Upper lobe of right lung (tissue), 1 donor: ENCODE results near the gene HDAC11. TPM values are rescaled to one million over a fixed set of nuclear protein-coding genes. Genes with fewer than 3 reads are reported as not detected.

ENCODE experiments used
- ATAC-seq: fragments of 200-7000 bp; cut with Tn5 transposase; one replicate; pipeline ENCODE4 v1.9.1; 2020; ENCODE audit warnings: mild to moderate bottlenecking, moderate library complexity
- DNase-seq: peaks from one replicate; pipeline ENCODE4 v3.0.0-alpha.2; 2020
- H3K27ac ChIP-seq: fragments of 200-600 bp; one replicate; pipeline ENCODE4 v1.8.0; 2022
- H3K27me3 ChIP-seq: fragments of 200-600 bp; one replicate; pipeline ENCODE4 v1.8.0; 2022; ENCODE audit warnings: mild to moderate bottlenecking
- H3K36me3 ChIP-seq: fragments of 200-600 bp; one replicate; pipeline ENCODE4 v1.8.0; 2022
- H3K4me1 ChIP-seq: fragments of 200-600 bp; one replicate; pipeline ENCODE4 v1.8.0; 2022
- H3K4me3 ChIP-seq: fragments of 200-600 bp; one replicate; pipeline ENCODE4 v1.8.0; 2022; ENCODE audit warnings: mild to moderate bottlenecking
- H3K9me3 ChIP-seq: fragments of 200-600 bp; one replicate; pipeline ENCODE4 v1.8.0; 2022
- CTCF ChIP-seq: fragments of 200-600 bp; IDR thresholded peaks from one replicate; pipeline ENCODE4 v1.8.0; 2022; ENCODE audit warnings: antibody characterized with exemption
- intact Hi-C: fragments of 100-400 bp; cut with DNase I; formaldehyde crosslinking; loops from one replicate; pipeline ENCODE4 v1.11.0; 2022
- total RNA-seq: library from RNA; stranded (reverse); fragmentation: NEBNext Ultra II Directional; extraction: Animal tissue kit (Norgen Biotek cat#: 25700); gene quantifications from one replicate; pipeline ENCODE4 v1.2.1, GENCODE V29; 2021
- donor health status: DM: no; HTN: yes; CAD: no; lungs with severe emphysema.

Gene HDAC11
- total RNA-seq, 1 donor from 2014 or later = 15.0 TPM

GRCh38 chr3:13487403-13487802 lies 7.3 kb downstream of the HDAC11 start:
- Histone ChIP-seq H3K27ac (no peak overlapping the region), H3K36me3 (no peaks in the 10 kb centered on the region), H3K9me3 (no peaks in the 10 kb centered on the region), H3K27me3 (no peaks in the 10 kb centered on the region), H3K4me1 (peaks cover 12% of the 10 kb centered on the region), H3K4me3 (no peak overlapping the region)
- no peak for TF ChIP-seq CTCF
- DNase-seq = no peak
- intact Hi-C loops = no loop called here
- no peak for ATAC-seq

GRCh38 chr3:13491206-13491974 lies 11.3 kb downstream of the HDAC11 start:
- intact Hi-C loops = no loop called here
- Histone ChIP-seq H3K4me1 (peaks cover under 1% of the 10 kb centered on the region), H3K4me3 (no peak overlapping the region), H3K9me3 (no peaks in the 10 kb centered on the region), H3K27me3 (no peaks in the 10 kb centered on the region), H3K36me3 (no peaks in the 10 kb centered on the region), H3K27ac (no peak overlapping the region)
- ATAC-seq (no peak), DNase-seq (peak; percentile 41)
- no peak for TF ChIP-seq CTCF

- no peak for ATAC-seq
- intact Hi-C loops = no loop called here
- peaks cover 6% of the 10 kb centered on the region for H3K4me1 ChIP-seq
- H3K27ac ChIP-seq = no peak overlapping the region
- no peak for TF ChIP-seq CTCF
- no peak overlapping the region for H3K4me3 ChIP-seq
- no peaks in the 10 kb centered on the region for H3K9me3 ChIP-seq
- peak; percentile 45 for DNase-seq
- no peaks in the 10 kb centered on the region for H3K27me3 ChIP-seq
- H3K36me3 ChIP-seq = no peaks in the 10 kb centered on the region
These were observed 11.9 kb downstream of the HDAC11 start for GRCh38 chr3:13492048-13492447.

- no peak overlapping the region for H3K27ac ChIP-seq
- no peaks in the 10 kb centered on the region for H3K27me3 ChIP-seq
- DNase-seq = peak; percentile 51
- no peaks in the 10 kb centered on the region for H3K9me3 ChIP-seq
- peaks cover 6% of the 10 kb centered on the region for H3K4me1 ChIP-seq
- no peaks in the 10 kb centered on the region for H3K36me3 ChIP-seq
- no peak for TF ChIP-seq CTCF
- intact Hi-C loops = no loop called here
- no peak for ATAC-seq
- H3K4me3 ChIP-seq = no peak overlapping the region
These were observed 13.1 kb downstream of the HDAC11 start for GRCh38 chr3:13492976-13493866.

- peaks cover 6% of the 10 kb centered on the region for H3K4me1 ChIP-seq
- H3K9me3 ChIP-seq = no peaks in the 10 kb centered on the region
- H3K27ac ChIP-seq = no peak overlapping the region
- H3K27me3 ChIP-seq = no peaks in the 10 kb centered on the region
- no peak for ATAC-seq
- no peaks in the 10 kb centered on the region for H3K36me3 ChIP-seq
- DNase-seq = peak; percentile 38
- no peak overlapping the region for H3K4me3 ChIP-seq
- no peak for TF ChIP-seq CTCF
- intact Hi-C loops = no loop called here
These were observed 13.8 kb downstream of the HDAC11 start for GRCh38 chr3:13493867-13494441.
